H1 (cell line): ENCODE data around the gene MTCH2. TPM values are rescaled to one million over a fixed set of nuclear protein-coding genes. Genes with fewer than 3 reads are reported as not detected.

Experiments used
- CTCF ChIA-PET: fragments of 300-600 bp; sonication (Branson Sonifier 250); formaldehyde crosslinking; loops from one replicate; lab custom pipeline; 2021; ENCODE audit not compliant: partially characterized antibody; lab: Charles Lee
- POLR2A ChIA-PET: fragments of 300-600 bp; sonication (Branson Sonifier 250); formaldehyde crosslinking; loops from one replicate; lab custom pipeline; 2021; ENCODE audit warnings: inconsistent platforms; ENCODE audit not compliant: partially characterized antibody; lab: Charles Lee
- DNase-seq, 2 experiments: peaks; one replicate each; pipeline versions ENCODE4 v3.0.0 to v3.0.0-alpha.2; 2010 to 2022; ENCODE audit warnings: low spot score in 2 of 2, low read depth in 1 of 2, mixed read lengths in 1 of 2
- FAIRE-seq: peaks from 2 replicates; lab custom pipeline; 2011; peaks lifted over from hg19 to GRCh38; lab: Jason Lieb, UNC
- H2AFZ ChIP-seq: 2 replicates; pipeline ENCODE4 v1.8.1; 2012; ENCODE audit warnings: low read length, inconsistent platforms
- H2AK5ac ChIP-seq: 2 replicates; pipeline ENCODE4 v1.6.1; 2013; ENCODE audit warnings: low read depth, low read length
- H2BK120ac ChIP-seq: replicated peaks from 2 replicates; pipeline ENCODE3; 2013; ENCODE audit warnings: low read depth, low read length, inconsistent platforms
- H2BK12ac ChIP-seq: 2 replicates; pipeline ENCODE4 v1.6.1; 2013; ENCODE audit warnings: low read depth, low read length
- H2BK15ac ChIP-seq: 2 replicates; pipeline ENCODE4 v1.6.1; 2013; ENCODE audit warnings: low read length
- H2BK20ac ChIP-seq: 2 replicates; pipeline ENCODE4 v1.6.1; 2013; ENCODE audit warnings: low read length
- H2BK5ac ChIP-seq: 2 replicates; pipeline ENCODE4 v1.6.1; 2013; ENCODE audit warnings: low read depth, low read length
- H3K14ac ChIP-seq: 2 replicates; pipeline ENCODE4 v1.6.1; 2013; ENCODE audit warnings: inconsistent platforms; ENCODE audit not compliant: insufficient read length
- H3K18ac ChIP-seq: 2 replicates; pipeline ENCODE4 v1.6.1; 2013; ENCODE audit warnings: low read length; ENCODE audit errors: extremely low read depth
- H3K23ac ChIP-seq: 2 replicates; pipeline ENCODE4 v1.6.1; 2013; ENCODE audit warnings: inconsistent platforms; ENCODE audit not compliant: insufficient read length
- H3K23me2 ChIP-seq: 2 replicates; pipeline ENCODE4 v1.6.1; 2013; ENCODE audit warnings: low read depth, low read length
- H3K27ac ChIP-seq: 2 replicates; pipeline ENCODE4 v1.6.1; 2011; ENCODE audit warnings: low read depth, low read length, inconsistent platforms
- H3K27me3 ChIP-seq, 4 experiments: replicated peaks in 1 of 4; 1 replicate in 1 of 4; 2 replicates in 3 of 4; pipeline versions ENCODE4 v1.6.1 to v1.8.1; 2011 to 2013; ENCODE audit warnings: low read length in 3 of 4, mild to moderate bottlenecking in 3 of 4, inconsistent platforms in 2 of 4, mixed read lengths in 2 of 4, moderate library complexity in 1 of 4; ENCODE audit not compliant: control insufficient read depth in 3 of 4, insufficient read depth in 3 of 4; ENCODE audit errors: extremely low read depth in 1 of 4
- H3K36me3 ChIP-seq, 4 experiments: 2 replicates each; pipeline versions ENCODE4 v1.6.1 to v1.8.1; 2011 to 2013; ENCODE audit warnings: mild to moderate bottlenecking in 4 of 4, low read length in 3 of 4, moderate library complexity in 2 of 4, control low read depth in 1 of 4, inconsistent platforms in 1 of 4; ENCODE audit not compliant: insufficient read depth in 4 of 4, control insufficient read depth in 2 of 4
- H3K4ac ChIP-seq: replicated peaks from 2 replicates; pipeline ENCODE3; 2013; ENCODE audit warnings: low read length, low read depth, mixed read lengths, inconsistent platforms; ENCODE audit not compliant: insufficient read length
- H3K4me1 ChIP-seq, 4 experiments: replicated peaks in 1 of 4; 1 replicate in 1 of 4; 2 replicates in 3 of 4; pipeline versions ENCODE4 v1.6.1 to v1.8.1; 2011 to 2013; ENCODE audit warnings: low read length in 3 of 4, inconsistent platforms in 2 of 4, mixed read lengths in 1 of 4; ENCODE audit not compliant: insufficient read depth in 4 of 4, control insufficient read depth in 3 of 4
- H3K4me2 ChIP-seq, 2 experiments: 2 replicates each; pipeline versions ENCODE4 v1.6.1 to v1.8.1; 2011 to 2013; ENCODE audit warnings: low read depth in 2 of 2, low read length in 2 of 2, control low read depth in 1 of 2, inconsistent platforms in 1 of 2, mild to moderate bottlenecking in 1 of 2; ENCODE audit not compliant: insufficient read depth in 1 of 2
- H3K4me3 ChIP-seq, 4 experiments: fragments of 200-600, 300-600 bp in 1 of 4; sonication (generic), shearing (Covaris generic), sonication (Bioruptor Twin) in 1 of 4; 2 replicates each; pipeline versions ENCODE4 v1.5.1 to v1.8.1; 2011 to 2016; ENCODE audit warnings: low read length in 4 of 4, low read depth in 3 of 4, control low read depth in 2 of 4, inconsistent platforms in 2 of 4, mild to moderate bottlenecking in 2 of 4, mixed read lengths in 1 of 4, moderate library complexity in 1 of 4; ENCODE audit not compliant: insufficient read depth in 2 of 4; ENCODE audit errors: extremely low read depth in 1 of 4
- H3K56ac ChIP-seq: replicated peaks from 2 replicates; pipeline ENCODE3; 2013; ENCODE audit warnings: low read depth, mild to moderate bottlenecking, mixed read lengths, low read length, inconsistent platforms; ENCODE audit not compliant: insufficient read length
- H3K79me1 ChIP-seq: 2 replicates; pipeline ENCODE4 v1.6.1; 2013; ENCODE audit warnings: low read depth, low read length, control low read depth
- H3K79me2 ChIP-seq, 2 experiments: 2 replicates each; pipeline versions ENCODE4 v1.6.1 to v1.8.1; 2012 to 2013; ENCODE audit warnings: low read length in 2 of 2, mild to moderate bottlenecking in 2 of 2, inconsistent platforms in 1 of 2; ENCODE audit not compliant: insufficient read depth in 2 of 2, control insufficient read depth in 1 of 2
- H3K9ac ChIP-seq, 4 experiments: replicated peaks in 1 of 4; 1 replicate in 1 of 4; 2 replicates in 3 of 4; pipeline versions ENCODE4 v1.6.1 to v1.8.1; 2011 to 2013; ENCODE audit warnings: low read depth in 3 of 4, low read length in 3 of 4, control low read depth in 2 of 4, mild to moderate bottlenecking in 2 of 4, moderate library complexity in 2 of 4, inconsistent platforms in 1 of 4; ENCODE audit errors: extremely low read depth in 1 of 4
- H3K9me3 ChIP-seq, 2 experiments: 2 replicates each; pipeline versions ENCODE4 v1.6.1 to v1.8.1; 2012 to 2013; ENCODE audit warnings: mild to moderate bottlenecking in 2 of 2, moderate library complexity in 2 of 2, control low read depth in 1 of 2, inconsistent platforms in 1 of 2, low read depth in 1 of 2, low read length in 1 of 2, mixed read lengths in 1 of 2; ENCODE audit not compliant: insufficient read depth in 2 of 2
- H4K20me1 ChIP-seq, 2 experiments: replicated peaks in 1 of 2; 2 replicates each; pipeline versions ENCODE3 to v1.8.1; 2011 to 2013; ENCODE audit warnings: inconsistent platforms in 2 of 2, low read length in 2 of 2, mild to moderate bottlenecking in 1 of 2; ENCODE audit not compliant: insufficient read depth in 2 of 2, control insufficient read depth in 1 of 2
- H4K5ac ChIP-seq: 2 replicates; pipeline ENCODE4 v1.6.1; 2013; ENCODE audit warnings: low read length, low read depth, mixed read lengths, inconsistent platforms; ENCODE audit not compliant: insufficient read length
- H4K8ac ChIP-seq: 2 replicates; pipeline ENCODE4 v1.8.0; 2013; ENCODE audit warnings: mild to moderate bottlenecking, moderate library complexity, low read length, inconsistent platforms; ENCODE audit not compliant: insufficient read depth; ENCODE audit errors: extremely low read depth
- H4K91ac ChIP-seq: replicated peaks from 2 replicates; pipeline ENCODE3; 2013; ENCODE audit warnings: low read length, mixed read lengths, inconsistent platforms; ENCODE audit not compliant: insufficient read length
- ATF3 ChIP-seq: IDR thresholded peaks from 2 replicates; pipeline ENCODE4 v1.6.1; 2011; ENCODE audit warnings: low read depth, mild to moderate bottlenecking, low read length; ENCODE audit not compliant: insufficient read depth
- CBX8 ChIP-seq: fragments of 300-800, 300-1000 bp; sonication (generic); IDR thresholded peaks from 2 replicates; pipeline ENCODE4 v1.7.1; 2016; ENCODE audit warnings: low read depth, low read length, borderline replicate concordance
- EZH2 ChIP-seq: fragments of 200-600 bp; sonication (generic); IDR thresholded peaks from 2 replicates; pipeline ENCODE4 v1.7.1; 2012; ENCODE audit warnings: low read depth, mild to moderate bottlenecking, moderate library complexity, low read length, inconsistent platforms; ENCODE audit not compliant: severe bottlenecking
- WGBS, 2 experiments: shearing (Covaris generic) in 1 of 2; methylation state at CpG; one replicate each; pipeline versions ENCODE4 v1.1.6 to v1.1.7; 2013 to 2015; ENCODE audit warnings: low lambda C conversion rate in 2 of 2, mixed read lengths in 2 of 2, inconsistent platforms in 1 of 2, low coverage in 1 of 2, missing lambda C conversion rate in 1 of 2; ENCODE audit not compliant: insufficient replicate concordance in 2 of 2, insufficient coverage in 1 of 2, insufficient read length in 1 of 2; ENCODE audit errors: extremely low coverage in 1 of 2, missing lambda C conversion rate in 1 of 2; 5-methylcytosine and 5-hydroxymethylcytosine counted together
- polyA plus RNA-seq, 7 experiments: library from polyadenylated mRNA; depleted of rRNA in 3 of 7; stranded (reverse) in 5 of 7; unstranded in 2 of 7; fragments of >200 nt in 5 of 7; fragments of 200-250 nt in 2 of 7; gene quantifications; 1 replicate in 5 of 7; 2 replicates in 1 of 7; 4 replicates in 1 of 7; pipeline versions ENCODE4 v1.2.1 to v1.2.3, GENCODE V29; 2011 to 2013; ENCODE audit warnings: missing spikeins in 2 of 7, mixed read lengths in 2 of 7
- total RNA-seq: library from RNA; stranded (reverse); fragmentation: NEBNext Ultra II Directional; extraction: Animal tissue kit (Norgen Biotek cat#: 25700); gene quantifications from 2 replicates; pipeline ENCODE4 v1.2.1, GENCODE V29; 2021

The MTCH2 gene
- total and polyA plus RNA-seq, 2 of the 8 experiments (the other 6 are each of a cell fraction or from before 2014, with no cell fraction given) = 157 to 171 TPM

GRCh38 chr11:47603295-47603694 is 39.1 kb downstream of the MTCH2 start:
- no peak overlapping the region for H3K4me3 ChIP-seq
- H2AK5ac ChIP-seq = no peak overlapping the region
- no peak overlapping the region for H4K5ac ChIP-seq
- no peak overlapping the region for H3K4ac ChIP-seq
- FAIRE-seq = no peak
- ChIA-PET POLR2A (interaction anchor here (1.1 to 2.3 kb wide), 2 partner anchors 9 to 10 kb away, joined by 3 to 8 read pairs; no protein-coding TSS in a partner anchor), CTCF (interaction anchor here (0.7 kb wide), 1 partner anchor 93 kb away, joined by 4 read pairs; no protein-coding TSS in a partner anchor)
- H3K14ac ChIP-seq = no peak overlapping the region
- H3K18ac ChIP-seq = no peak overlapping the region
- no peak for DNase-seq
- H3K79me1 ChIP-seq = no peaks in the 10 kb centered on the region
- no peaks in the 10 kb centered on the region; a peak in 2 of 7 replicates for H3K4me1 ChIP-seq
- no peak overlapping the region for H2BK15ac ChIP-seq
- H3K27ac ChIP-seq = no peak overlapping the region
- H3K27me3 ChIP-seq = no peaks in the 10 kb centered on the region
- H3K4me2 ChIP-seq = no peak overlapping the region
- no peaks in the 10 kb centered on the region for H3K36me3 ChIP-seq
- no peaks in the 10 kb centered on the region for H3K9me3 ChIP-seq
- no peak overlapping the region for H2BK120ac ChIP-seq
- no peak overlapping the region for H2BK20ac ChIP-seq
- H2BK5ac ChIP-seq = no peak overlapping the region
- no peak overlapping the region for H3K56ac ChIP-seq
- no peaks in the 10 kb centered on the region for H4K20me1 ChIP-seq
- H2AFZ ChIP-seq = no peak overlapping the region
- no peak overlapping the region for H4K91ac ChIP-seq
- H4K8ac ChIP-seq = no peak overlapping the region
- no peaks in the 10 kb centered on the region; the same call in 1 of the 2 replicates for H3K23me2 ChIP-seq
- H2BK12ac ChIP-seq = no peak overlapping the region
- no peak overlapping the region for H3K9ac ChIP-seq
- H3K79me2 ChIP-seq = no peaks in the 10 kb centered on the region
- TF ChIP-seq ATF3 (no peak), EZH2 (no peak), CBX8 (no peak)
- WGBS, 2 experiments = 86% methylated on average over 4 of the region's 4 CpGs; no CpG with 5 or more reads in 1 of the 2 experiments
- H3K23ac ChIP-seq = no peak overlapping the region
